K562 (cell line): ENCODE data around the gene COX6A2. TPM values are rescaled to one million over a fixed set of nuclear protein-coding genes. Genes with fewer than 3 reads are reported as not detected.

ENCODE experiments used
- ATAC-seq: fragments of 200-7000 bp; cut with Tn5 transposase; 3 replicates; pipeline ENCODE4 v1.9.1; 2020; ENCODE audit warnings: moderate library complexity
- BruUV-seq: library from RNA; stranded (reverse); fragments of 400-500 nt; replicated peaks from 2 replicates; lab custom pipeline; 2021; lab: Mats Ljungman, UMichigan
- CTCF ChIA-PET: fragments of 300-600 bp; formaldehyde crosslinking; extraction: SDS; loops from one replicate; lab custom pipeline; 2021; ENCODE audit warnings: low intra/inter-chr PET ratio; lab: Yijun Ruan, JAX
- POLR2A ChIA-PET: fragments of 300-600, 350-650 bp; sonication (Branson Sonifier 250); formaldehyde crosslinking; extraction: SDS; loops from one replicate; lab custom pipeline; 2021; ENCODE audit warnings: antibody characterized with exemption, inconsistent platforms; lab: Yijun Ruan, JAX
- DNase-seq, 4 experiments: peaks; one replicate each; pipeline versions ENCODE4 v3.0.0 to v3.0.0-alpha.2; 2011 to 2018; ENCODE audit warnings: low spot score in 3 of 4, mixed read lengths in 3 of 4; ENCODE audit errors: extremely low read depth in 1 of 4
- FAIRE-seq: peaks from 2 replicates; lab custom pipeline; 2011; peaks lifted over from hg19 to GRCh38; lab: Jason Lieb, UNC
- H2AFZ ChIP-seq: 2 replicates; pipeline ENCODE4 v1.6.0; 2011; ENCODE audit warnings: low read depth, low read length, control low read depth, inconsistent platforms
- H3K27ac ChIP-seq: fragments of 200-600 bp; 3 replicates; pipeline ENCODE4 v1.8.0; 2011; ENCODE audit warnings: low read depth, mild to moderate bottlenecking, control low read depth, inconsistent platforms, low read length, moderate library complexity, mixed read lengths; ENCODE audit errors: extremely low read depth
- H3K27me3 ChIP-seq, 2 experiments: fragments of 300-600 bp in 1 of 2; 2 replicates in 1 of 2; 3 replicates in 1 of 2; pipeline versions ENCODE4 v1.6.0 to v1.8.0; 2011; ENCODE audit warnings: inconsistent platforms in 2 of 2, low read length in 2 of 2, mild to moderate bottlenecking in 1 of 2, mixed read lengths in 1 of 2, moderate library complexity in 1 of 2; ENCODE audit not compliant: control insufficient read depth in 2 of 2, insufficient read depth in 2 of 2
- H3K36me3 ChIP-seq: fragments of 300-600 bp; 3 replicates; pipeline ENCODE4 v1.8.0; 2011; ENCODE audit warnings: mild to moderate bottlenecking, low read length, inconsistent platforms; ENCODE audit not compliant: control insufficient read depth, insufficient read depth
- H3K4me1 ChIP-seq, 2 experiments: fragments of 200-600 bp in 1 of 2; replicated peaks in 1 of 2; 2 replicates in 1 of 2; 3 replicates in 1 of 2; pipeline versions ENCODE4 v1.5.1 to v1.8.0; 2011; ENCODE audit warnings: inconsistent platforms in 2 of 2, low read length in 2 of 2, mild to moderate bottlenecking in 1 of 2, mixed read lengths in 1 of 2, moderate library complexity in 1 of 2; ENCODE audit not compliant: control insufficient read depth in 2 of 2, insufficient read depth in 2 of 2
- H3K4me2 ChIP-seq: 2 replicates; pipeline ENCODE4 v1.6.1; 2011; ENCODE audit warnings: low read length, control low read depth, inconsistent platforms, mixed read lengths; ENCODE audit not compliant: insufficient read depth
- H3K4me3 ChIP-seq: fragments of 200-600 bp; sonication (generic), shearing (Covaris generic); 2 replicates; pipeline ENCODE4 v1.5.1; 2016; ENCODE audit warnings: control low read depth, inconsistent platforms
- H3K79me2 ChIP-seq: fragments of 200-600 bp; 3 replicates; pipeline ENCODE4 v1.8.0; 2011; ENCODE audit warnings: low read length, inconsistent platforms; ENCODE audit not compliant: control insufficient read depth, insufficient read depth
- H3K9ac ChIP-seq, 2 experiments: 2 replicates each; pipeline versions ENCODE4 v1.6.0 to v1.6.1; 2011; ENCODE audit warnings: low read depth in 2 of 2, low read length in 2 of 2, control low read depth in 1 of 2, inconsistent platforms in 1 of 2, mild to moderate bottlenecking in 1 of 2, mixed read lengths in 1 of 2; ENCODE audit not compliant: insufficient read depth in 1 of 2
- H3K9me1 ChIP-seq: one replicate; pipeline ENCODE4 v1.6.0; 2011; ENCODE audit warnings: inconsistent platforms, mild to moderate bottlenecking, low read length, moderate library complexity; ENCODE audit not compliant: control insufficient read depth, insufficient read depth
- H3K9me3 ChIP-seq: replicated peaks from 2 replicates; pipeline ENCODE4 v1.5.1; 2011; ENCODE audit warnings: low read depth, low read length, inconsistent platforms; ENCODE audit not compliant: control insufficient read depth, insufficient read depth
- H4K20me1 ChIP-seq: replicated peaks from 2 replicates; pipeline ENCODE4 v1.6.1; 2011; ENCODE audit warnings: low read length, inconsistent platforms, mixed read lengths; ENCODE audit not compliant: control insufficient read depth, insufficient read depth
- HDGF ChIP-seq: fragments of 450-650 bp; IDR thresholded peaks from 2 replicates; pipeline ENCODE4 v1.6.1; 2016
- NONO ChIP-seq, 2 experiments: fragments of 200-400 bp in 1 of 2; fragments of 450-650 bp in 1 of 2; formaldehyde crosslinking in 1 of 2; IDR thresholded peaks; 2 replicates each; pipeline ENCODE4 v1.6.1; 2017; ENCODE audit warnings: low read depth in 2 of 2, mild to moderate bottlenecking in 2 of 2, moderate library complexity in 2 of 2, low read length in 1 of 2
- TBP ChIP-seq: optimal IDR thresholded peaks from 2 replicates; pipeline ENCODE3; 2011; ENCODE audit warnings: low read depth, low read length, improper control_type of control experiment
- TCF7 ChIP-seq: sonication (generic); IDR thresholded peaks from 2 replicates; pipeline ENCODE4 v1.6.1; 2016; ENCODE audit warnings: antibody characterized with exemption, borderline replicate concordance
- U2AF2 ChIP-seq: fragments of 200-400 bp; formaldehyde crosslinking; optimal IDR thresholded peaks from 2 replicates; pipeline ENCODE3; 2017; ENCODE audit warnings: low read depth, mild to moderate bottlenecking, low read length
- ZNF134 ChIP-seq: fragments of 250-450 bp; sonication (Bioruptor Pico); conservative IDR thresholded peaks from 2 replicates; pipeline ENCODE4 v1.4.0; 2020
- ZNF140 ChIP-seq: fragments of 250-450 bp; sonication (Bioruptor Pico); IDR thresholded peaks from 2 replicates; pipeline ENCODE4 v1.8.0; 2021; ENCODE audit warnings: moderate library complexity, mild to moderate bottlenecking, inconsistent platforms
- ZNF239 ChIP-seq: fragments of 250-450 bp; sonication (Bioruptor Pico); IDR thresholded peaks from 2 replicates; pipeline ENCODE4 v1.4.0; 2020; ENCODE audit warnings: mild to moderate bottlenecking
- WGBS: fragments of 100-300 bp; shearing (Covaris generic); methylation state at CpG from one replicate; pipeline ENCODE4 v1.1.6; 2016; ENCODE audit warnings: low coverage, mixed read lengths; ENCODE audit not compliant: insufficient coverage; ENCODE audit errors: missing lambda C conversion rate; 5-methylcytosine and 5-hydroxymethylcytosine counted together
- in situ Hi-C: fragments of 300-500 bp; cut with MboI; formaldehyde crosslinking; loops from 4 replicates; pipeline ENCODE4 v1.15.0; 2018; ENCODE audit warnings: inconsistent platforms, mixed read lengths
- intact Hi-C: fragments of 100-400 bp; cut with micrococcal nuclease; formaldehyde crosslinking; loops from 2 replicates; pipeline ENCODE4 v1.14.2; 2022
- polyA plus RNA-seq, 8 experiments: library from polyadenylated mRNA; depleted of rRNA in 4 of 8; stranded (reverse) in 5 of 8; unstranded in 3 of 8; fragments of >200 nt; fragmentation: Nextera tagmentation in 2 of 8; fragmentation: Illumina TruSeq in 1 of 8; extraction: Ambion mirVana in 2 of 8; extraction: Trizol in 1 of 8; gene quantifications; 2 replicates each; pipeline versions ENCODE4 v1.2.1 to v1.2.3, GENCODE V29; 2011 to 2014; ENCODE audit warnings: inconsistent platforms in 1 of 8, missing spikeins in 1 of 8
- total RNA-seq, 7 experiments: library from RNA; depleted of rRNA in 6 of 7; stranded (reverse); fragments of >200 nt in 6 of 7; fragmentation: Illumina TruSeq in 2 of 7; extraction: Trizol in 2 of 7; gene quantifications; 2 replicates each; pipeline versions ENCODE4 v1.2.1 to v1.2.3, GENCODE V29; 2011 to 2021; ENCODE audit warnings: low replicate concordance in 1 of 7
- TF ChIP-seq, protein P1 (sequence below): fragments of 450-650 bp; formaldehyde crosslinking; IDR thresholded peaks from 2 replicates; pipeline ENCODE4 v1.4.0; 2020; ENCODE audit warnings: mild to moderate bottlenecking, moderate library complexity
- TF ChIP-seq, protein P2 (sequence below): fragments of 450-650 bp; IDR thresholded peaks from 2 replicates; pipeline ENCODE4 v1.6.1; 2014; ENCODE audit warnings: low read depth, mild to moderate bottlenecking, moderate library complexity, borderline replicate concordance

The COX6A2 gene
- total and polyA plus RNA-seq, 9 of the 15 experiments (the other 6 are each of a cell fraction or from before 2014, with no cell fraction given) = not detected

DNA sequence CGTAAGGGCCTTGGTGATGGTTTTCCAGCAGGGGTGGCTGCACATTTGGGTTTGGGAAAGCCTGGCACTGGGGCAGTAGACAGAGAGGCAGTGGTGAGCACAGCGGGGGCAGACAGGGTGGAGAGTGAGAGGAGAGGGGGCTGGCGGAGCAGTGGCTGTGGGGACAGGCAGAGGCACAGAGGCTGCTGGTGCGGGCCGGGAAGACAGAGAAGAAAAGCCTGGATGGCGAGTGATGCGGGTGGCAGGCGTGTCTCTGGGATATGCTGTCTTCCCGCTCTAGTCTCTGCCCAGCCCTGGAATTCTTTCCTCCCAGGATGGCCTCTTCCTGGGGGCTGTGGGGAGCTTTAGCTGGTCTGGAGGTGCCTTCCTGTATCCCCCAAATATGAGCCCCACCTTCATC, 18.1 kb downstream of the COX6A2 start:
- POLR2A ChIA-PET = no interaction called here
- FAIRE-seq = no peak

DNA sequence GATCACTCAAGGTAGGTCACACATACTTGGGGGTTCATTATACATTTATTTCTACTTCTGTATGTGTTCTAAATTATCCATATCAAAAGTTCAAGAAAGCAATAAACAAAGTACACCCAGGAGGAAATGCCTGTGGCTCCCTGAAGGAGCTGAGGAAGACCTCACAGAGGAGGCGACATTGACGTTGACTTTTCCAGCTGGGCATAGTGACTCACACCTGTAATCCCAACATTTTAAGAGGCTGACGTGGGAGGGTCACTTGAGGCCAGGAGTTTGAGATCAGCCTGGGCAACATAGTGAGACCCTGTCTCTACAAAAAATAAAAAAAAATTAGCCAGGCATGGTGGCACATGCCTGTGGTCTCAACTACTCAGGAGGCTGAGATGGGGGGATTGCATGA, 18.7 kb downstream of the COX6A2 start:
- peaks cover 10 to 58% of the 10 kb centered on the region in 2 experiments; a peak in 4 of 5 replicates for H3K27me3 ChIP-seq
- WGBS = 0% methylated on average over 3 of the region's 3 CpGs
- POLR2A ChIA-PET = no interaction called here
- no peak for TF ChIP-seq ZNF140
- no peak for TF ChIP-seq HDGF
- TF ChIP-seq TBP = no peak
- no peak for TF ChIP-seq U2AF2
- no peak for TF ChIP-seq TCF7
- TF ChIP-seq NONO (IDR thresholded peaks at IDR 0.05; ENCODE audit: low read depth in 2 of 2, low read length in 1 of 2) = no peak
- no peak for TF ChIP-seq ZNF239 (CRISPR knock-in tag)
- TF ChIP-seq, protein P1, sequence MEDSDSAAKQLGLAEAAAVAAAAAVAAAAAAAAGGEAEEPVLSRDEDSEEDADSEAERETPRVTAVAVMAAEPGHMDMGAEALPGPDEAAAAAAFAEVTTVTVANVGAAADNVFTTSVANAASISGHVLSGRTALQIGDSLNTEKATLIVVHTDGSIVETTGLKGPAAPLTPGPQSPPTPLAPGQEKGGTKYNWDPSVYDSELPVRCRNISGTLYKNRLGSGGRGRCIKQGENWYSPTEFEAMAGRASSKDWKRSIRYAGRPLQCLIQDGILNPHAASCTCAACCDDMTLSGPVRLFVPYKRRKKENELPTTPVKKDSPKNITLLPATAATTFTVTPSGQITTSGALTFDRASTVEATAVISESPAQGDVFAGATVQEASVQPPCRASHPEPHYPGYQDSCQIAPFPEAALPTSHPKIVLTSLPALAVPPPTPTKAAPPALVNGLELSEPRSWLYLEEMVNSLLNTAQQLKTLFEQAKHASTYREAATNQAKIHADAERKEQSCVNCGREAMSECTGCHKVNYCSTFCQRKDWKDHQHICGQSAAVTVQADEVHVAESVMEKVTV (CRISPR knock-in tag) = no peak

More for the DNA sequence above, 18.1 kb downstream of the COX6A2 start:
- Histone ChIP-seq H4K20me1 (no peaks in the 10 kb centered on the region), H3K4me1 (peaks cover 0 to 9% of the 10 kb centered on the region in 2 experiments; a peak in 2 of 5 replicates)
- no peak for TF ChIP-seq ZNF134 (CRISPR knock-in tag)
- TF ChIP-seq, protein P2, sequence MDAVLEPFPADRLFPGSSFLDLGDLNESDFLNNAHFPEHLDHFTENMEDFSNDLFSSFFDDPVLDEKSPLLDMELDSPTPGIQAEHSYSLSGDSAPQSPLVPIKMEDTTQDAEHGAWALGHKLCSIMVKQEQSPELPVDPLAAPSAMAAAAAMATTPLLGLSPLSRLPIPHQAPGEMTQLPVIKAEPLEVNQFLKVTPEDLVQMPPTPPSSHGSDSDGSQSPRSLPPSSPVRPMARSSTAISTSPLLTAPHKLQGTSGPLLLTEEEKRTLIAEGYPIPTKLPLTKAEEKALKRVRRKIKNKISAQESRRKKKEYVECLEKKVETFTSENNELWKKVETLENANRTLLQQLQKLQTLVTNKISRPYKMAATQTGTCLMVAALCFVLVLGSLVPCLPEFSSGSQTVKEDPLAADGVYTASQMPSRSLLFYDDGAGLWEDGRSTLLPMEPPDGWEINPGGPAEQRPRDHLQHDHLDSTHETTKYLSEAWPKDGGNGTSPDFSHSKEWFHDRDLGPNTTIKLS = no peak
- TF ChIP-seq, all 486 proteins: peak for 0
- Histone ChIP-seq H3K9me3 (no peaks in the 10 kb centered on the region), H2AFZ (no peak overlapping the region), H3K36me3 (no peaks in the 10 kb centered on the region), H3K27ac (no peak overlapping the region), H3K4me3 (no peak overlapping the region), H3K4me2 (no peak overlapping the region), H3K9ac (no peak overlapping the region), H3K27me3 (peaks cover 10 to 62% of the 10 kb centered on the region in 2 experiments; a peak in 4 of 5 replicates), H3K9me1 (no peaks in the 10 kb centered on the region), H3K79me2 (no peaks in the 10 kb centered on the region)
- no TSS peak for BruUV-seq
- intact Hi-C loops (no loop called here), in situ Hi-C loops (no loop called here)
- CTCF ChIA-PET = no interaction called here
- 0% methylated on average over 8 of the region's 9 CpGs for WGBS
- ATAC-seq (no peak), DNase-seq (no peak)

More for the DNA sequence above, 18.7 kb downstream of the COX6A2 start:
- H3K79me2 ChIP-seq = no peaks in the 10 kb centered on the region
- peaks cover 0 to 9% of the 10 kb centered on the region in 2 experiments; a peak in 2 of 5 replicates for H3K4me1 ChIP-seq
- CTCF ChIA-PET = interaction anchor here (0.6 kb wide), 1 partner anchor 13 kb away, joined by 4 read pairs; no protein-coding TSS in a partner anchor
- intact Hi-C loops = no loop called here
- no peak for FAIRE-seq
- in situ Hi-C loops = no loop called here
- H4K20me1 ChIP-seq = no peaks in the 10 kb centered on the region
- H3K4me3 ChIP-seq = no peak overlapping the region
- no peak overlapping the region for H2AFZ ChIP-seq
- no peak overlapping the region for H3K9ac ChIP-seq
- no peaks in the 10 kb centered on the region for H3K9me3 ChIP-seq
- BruUV-seq = no TSS peak
- no peak overlapping the region for H3K4me2 ChIP-seq
- H3K9me1 ChIP-seq = no peaks in the 10 kb centered on the region
- H3K36me3 ChIP-seq = no peaks in the 10 kb centered on the region
- H3K27ac ChIP-seq = no peak overlapping the region
- DNase-seq = no peak
- ATAC-seq = no peak
